Activated CD4-positive, alpha-beta T cell treated with anti-CD3 and anti-CD28 coated beads, Interleukin-2, amount 10 ng/mL, durations not matched to agents 24 days and 14 days (primary cell): ENCODE data around the gene RBM33. TPM values are rescaled to one million over a fixed set of nuclear protein-coding genes. Genes with fewer than 3 reads are reported as not detected.

ENCODE experiments used
- DNase-seq: peaks from one replicate; pipeline ENCODE4 v3.0.0; 2022
- H3K27ac Mint-ChIP-seq: one replicate; pipeline ENCODE4 v1.8.0; 2022; ENCODE audit warnings: mild to moderate bottlenecking, mixed read lengths
- H3K27me3 Mint-ChIP-seq: one replicate; pipeline ENCODE4 v1.8.0; 2022; ENCODE audit warnings: mixed read lengths
- H3K36me3 Mint-ChIP-seq: one replicate; pipeline ENCODE4 v1.8.0; 2022; ENCODE audit warnings: low read depth, mild to moderate bottlenecking, mixed read lengths
- H3K4me1 Mint-ChIP-seq: one replicate; pipeline ENCODE4 v1.8.0; 2021; ENCODE audit warnings: mixed read lengths
- H3K4me3 Mint-ChIP-seq: one replicate; pipeline ENCODE4 v1.8.0; 2022; ENCODE audit warnings: mild to moderate bottlenecking, moderate library complexity, mixed read lengths
- H3K9me3 Mint-ChIP-seq: one replicate; pipeline ENCODE4 v1.8.0; 2021; ENCODE audit warnings: mixed read lengths
- intact Hi-C: fragments of 100-400 bp; cut with micrococcal nuclease; formaldehyde crosslinking; loops from one replicate; pipeline ENCODE4 v1.15.1; 2023
- total RNA-seq: library from RNA; stranded (reverse); gene quantifications from 2 replicates; pipeline ENCODE4 v1.2.3, GENCODE V29; 2022

Gene RBM33, protein sequence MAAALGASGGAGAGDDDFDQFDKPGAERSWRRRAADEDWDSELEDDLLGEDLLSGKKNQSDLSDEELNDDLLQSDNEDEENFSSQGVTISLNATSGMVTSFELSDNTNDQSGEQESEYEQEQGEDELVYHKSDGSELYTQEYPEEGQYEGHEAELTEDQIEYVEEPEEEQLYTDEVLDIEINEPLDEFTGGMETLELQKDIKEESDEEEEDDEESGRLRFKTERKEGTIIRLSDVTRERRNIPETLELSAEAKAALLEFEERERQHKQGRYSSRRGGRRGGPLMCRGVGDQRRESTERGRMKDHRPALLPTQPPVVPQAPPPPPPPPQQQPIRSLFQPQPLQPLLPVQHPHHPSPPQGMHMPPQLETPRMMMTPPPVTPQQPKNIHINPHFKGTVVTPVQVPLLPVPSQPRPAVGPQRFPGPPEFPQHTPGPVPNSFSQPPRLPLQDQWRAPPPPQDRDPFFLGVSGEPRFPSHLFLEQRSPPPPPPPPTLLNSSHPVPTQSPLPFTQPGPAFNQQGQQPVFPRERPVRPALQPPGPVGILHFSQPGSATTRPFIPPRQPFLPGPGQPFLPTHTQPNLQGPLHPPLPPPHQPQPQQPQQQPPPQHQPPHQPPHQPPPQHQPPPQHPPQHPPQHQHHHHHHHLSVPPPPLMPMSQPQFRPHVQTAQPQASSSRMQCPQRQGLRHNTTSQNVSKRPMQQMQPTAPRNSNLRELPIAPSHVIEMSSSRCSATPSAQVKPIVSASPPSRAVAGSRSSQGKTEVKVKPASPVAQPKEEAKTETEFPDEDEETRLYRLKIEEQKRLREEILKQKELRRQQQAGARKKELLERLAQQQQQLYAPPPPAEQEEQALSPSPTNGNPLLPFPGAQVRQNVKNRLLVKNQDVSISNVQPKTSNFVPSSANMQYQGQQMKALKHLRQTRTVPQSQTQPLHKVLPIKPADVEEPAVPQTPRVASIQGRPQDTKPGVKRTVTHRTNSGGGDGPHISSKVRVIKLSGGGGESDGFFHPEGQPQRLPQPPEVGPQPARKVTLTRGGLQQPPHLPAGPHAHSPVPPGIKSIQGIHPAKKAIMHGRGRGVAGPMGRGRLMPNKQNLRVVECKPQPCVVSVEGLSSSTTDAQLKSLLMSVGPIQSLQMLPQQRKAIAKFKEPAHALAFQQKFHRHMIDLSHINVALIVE
- total RNA-seq = 77.2 and 79.5 TPM in 2 replicates

DNA sequence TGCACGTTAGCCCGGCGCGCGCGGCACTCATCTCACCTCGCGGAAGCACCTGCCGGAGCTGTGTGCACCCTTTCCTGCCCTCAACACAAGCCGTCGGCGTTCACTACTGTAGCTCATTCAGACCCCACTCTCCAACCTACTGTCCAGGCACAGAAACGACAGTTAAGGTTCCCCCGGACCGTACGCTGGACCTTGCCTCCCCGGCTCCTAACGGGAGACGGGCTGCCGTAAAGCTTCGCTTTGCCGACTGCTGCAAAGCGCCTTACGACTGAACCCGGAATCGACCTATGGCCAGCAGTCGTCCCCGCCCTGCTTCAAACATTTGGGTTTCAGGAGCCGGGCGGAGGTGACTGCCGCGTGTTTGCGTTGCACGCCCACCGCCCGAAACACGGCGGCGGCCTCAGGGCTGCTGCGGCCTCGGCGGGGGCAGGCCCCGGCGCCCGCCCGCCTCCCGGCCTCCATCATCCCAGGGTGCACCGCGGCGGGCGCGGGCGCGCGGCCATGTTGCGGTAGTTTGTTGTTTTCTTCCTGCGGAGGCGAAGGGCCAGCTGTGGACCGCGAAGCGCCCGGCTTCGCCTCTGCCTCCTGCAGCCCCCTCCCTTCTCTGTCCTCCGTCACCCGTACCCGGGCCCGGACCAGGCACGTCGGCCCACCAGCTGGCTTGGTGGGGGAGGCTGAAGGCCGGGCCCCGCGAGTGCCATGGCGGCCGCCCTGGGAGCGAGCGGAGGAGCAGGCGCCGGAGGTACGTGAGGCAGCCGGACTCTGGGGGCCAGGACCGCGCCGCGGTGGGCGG lies at the start of gene RBM33:
Gene RBM33 (plus strand): TSS at position 484 of the 793 bp plus-strand sequence. CDS start 216 bp downstream, at position 700.
- Mint-ChIP-seq H3K36me3 (peaks cover 69% of the 10 kb centered on the region), H3K9me3 (peaks cover 13% of the 10 kb centered on the region), H3K4me3 (peak within 1 kb of the TSS; percentile 92), H3K4me1 (peaks cover 34% of the 10 kb centered on the region), H3K27ac (peak within 1 kb of the TSS; percentile 97), H3K27me3 (no peaks in the 10 kb centered on the region)
- DNase-seq = peak; percentile 95
- intact Hi-C loops = loop anchor here (1.0 to 10.0 kb wide), 7 partner anchors 47 to 1490 kb away; partner anchors contain the start of genes INSIG1, PAXIP1 and UBE3C

DNA sequence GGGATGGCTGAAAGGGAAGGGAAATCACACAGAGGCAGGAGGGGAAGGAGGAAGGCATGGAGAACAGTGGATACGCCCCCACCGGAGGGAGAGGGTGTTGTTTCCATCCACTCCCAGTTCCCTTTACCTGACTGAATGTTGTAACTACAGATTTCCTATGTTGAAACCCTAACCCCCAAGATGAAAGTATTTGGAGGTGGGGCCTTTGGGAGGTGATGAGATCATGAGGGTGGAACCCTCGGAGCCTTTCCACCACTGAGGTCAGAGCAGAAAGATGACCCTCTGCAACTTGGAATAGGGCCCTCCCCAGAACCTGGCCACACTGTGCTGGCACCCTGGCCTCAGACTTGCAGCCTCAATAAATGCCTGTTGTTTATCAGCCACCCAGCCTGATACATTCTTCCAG lies 49.5 kb upstream of the RBM33 start:
- peaks cover 15% of the 10 kb centered on the region for H3K4me1 Mint-ChIP-seq
- no peak for DNase-seq
- H3K36me3 Mint-ChIP-seq = no peaks in the 10 kb centered on the region
- no peaks in the 10 kb centered on the region for H3K9me3 Mint-ChIP-seq
- intact Hi-C loops = loop anchor here (5.0 kb wide), 1 partner anchor 47 kb away; the partner anchor contains the start of gene RBM33
- no peak overlapping the region for H3K4me3 Mint-ChIP-seq
- H3K27me3 Mint-ChIP-seq = peaks cover 25% of the 10 kb centered on the region
- H3K27ac Mint-ChIP-seq = no peak overlapping the region

DNA sequence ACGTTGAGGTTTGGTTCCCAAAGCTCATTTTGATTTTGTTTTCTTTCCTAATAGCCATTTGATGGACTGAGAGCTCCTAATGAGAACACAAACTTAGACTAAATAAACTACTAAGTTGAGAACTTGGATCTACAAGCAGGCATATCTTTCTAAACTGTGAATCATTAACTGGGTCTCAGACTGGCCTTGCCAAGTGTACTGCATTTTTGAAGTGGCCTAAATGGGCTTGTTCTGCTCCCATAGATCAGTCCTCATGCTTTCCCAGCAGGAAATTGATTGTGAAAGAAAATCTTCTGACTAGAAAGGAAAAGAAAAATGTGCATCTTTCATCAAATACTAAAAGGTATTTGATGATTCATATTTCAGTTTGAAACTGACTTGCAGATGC lies 46.7 kb upstream of the RBM33 start:
- Mint-ChIP-seq H3K27me3 (peaks cover 34% of the 10 kb centered on the region), H3K9me3 (no peaks in the 10 kb centered on the region), H3K4me1 (peaks cover 12% of the 10 kb centered on the region), H3K4me3 (no peak overlapping the region), H3K36me3 (no peaks in the 10 kb centered on the region), H3K27ac (no peak overlapping the region)
- intact Hi-C loops = loop anchor here (1.0 to 5.0 kb wide), 4 partner anchors 45 to 171 kb away; partner anchors contain the start of gene RBM33
- DNase-seq = no peak

DNA sequence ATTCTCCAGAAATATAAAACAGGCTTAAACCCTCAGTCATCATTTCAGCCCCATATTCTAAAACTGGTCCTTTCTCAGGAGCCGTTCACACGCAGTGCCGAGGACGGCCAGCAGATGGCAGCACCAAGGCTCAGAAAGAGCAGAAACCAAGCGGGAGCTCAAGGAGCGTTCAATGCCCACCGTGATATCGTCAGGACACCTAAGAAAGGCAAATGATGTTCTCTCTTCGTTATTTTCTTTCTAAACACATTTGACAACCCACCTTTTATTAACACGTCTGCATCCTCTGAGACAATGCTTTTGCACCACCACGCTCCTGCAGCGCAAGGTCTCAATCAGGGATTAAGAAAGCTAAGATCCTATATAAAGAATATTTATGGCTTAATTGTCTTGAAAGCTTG lies 45.7 kb upstream of the RBM33 start:
- no peak overlapping the region for H3K27ac Mint-ChIP-seq
- H3K4me1 Mint-ChIP-seq = peaks cover 12% of the 10 kb centered on the region
- no peaks in the 10 kb centered on the region for H3K36me3 Mint-ChIP-seq
- no peak overlapping the region for H3K4me3 Mint-ChIP-seq
- H3K27me3 Mint-ChIP-seq = peaks cover 38% of the 10 kb centered on the region
- peak; percentile 96 for DNase-seq
- intact Hi-C loops = loop anchor here (1.0 to 5.0 kb wide), 4 partner anchors 43 to 169 kb away; partner anchors contain the start of gene RBM33
- H3K9me3 Mint-ChIP-seq = no peaks in the 10 kb centered on the region

DNA sequence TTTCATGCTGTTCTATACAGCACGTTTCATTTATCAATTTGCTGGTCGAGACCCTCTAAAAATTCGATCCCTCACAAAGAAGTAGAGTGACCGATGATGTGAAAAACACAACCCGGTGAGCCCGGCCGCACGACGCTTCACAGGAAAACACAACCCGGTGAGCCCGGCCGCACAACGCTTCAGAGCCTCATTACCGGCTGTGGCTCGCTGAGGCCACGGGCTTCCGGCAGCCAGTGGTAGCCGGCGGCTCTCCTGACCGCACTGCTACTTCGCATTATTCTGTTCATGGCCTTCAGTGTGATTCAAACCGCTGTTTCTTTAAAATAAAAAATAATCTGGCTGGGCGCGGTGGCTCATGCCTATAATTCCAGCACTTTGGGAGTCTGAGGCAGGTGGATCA lies 42.3 kb upstream of the RBM33 start:
- H3K36me3 Mint-ChIP-seq = no peaks in the 10 kb centered on the region
- H3K27me3 Mint-ChIP-seq = peaks cover 30% of the 10 kb centered on the region
- no peak overlapping the region for H3K4me3 Mint-ChIP-seq
- H3K4me1 Mint-ChIP-seq = peaks cover 12% of the 10 kb centered on the region
- H3K9me3 Mint-ChIP-seq = no peaks in the 10 kb centered on the region
- H3K27ac Mint-ChIP-seq = no peak overlapping the region
- DNase-seq = no peak
- intact Hi-C loops = no loop called here

DNA sequence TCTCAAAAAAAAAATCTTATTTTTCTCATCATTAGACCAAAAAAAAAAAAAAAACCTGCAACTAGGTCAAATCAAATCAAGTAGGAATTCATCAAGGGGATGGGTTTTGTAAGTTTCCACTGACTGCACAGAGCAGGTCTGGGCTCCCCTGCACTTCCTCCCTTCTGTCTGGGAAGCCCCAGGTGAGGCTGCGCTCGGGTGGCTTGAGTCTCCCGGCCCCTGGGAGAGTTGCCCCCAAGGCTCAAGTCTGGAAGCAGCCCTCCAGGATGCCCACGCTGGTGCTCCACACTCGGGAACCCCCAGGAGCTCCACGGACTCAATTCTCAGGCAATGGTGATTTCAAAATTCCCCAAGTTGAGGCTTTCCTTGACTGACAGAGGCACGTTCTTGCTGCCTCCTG lies 41.7 kb upstream of the RBM33 start:
- Mint-ChIP-seq H3K4me3 (no peak overlapping the region), H3K9me3 (no peaks in the 10 kb centered on the region), H3K36me3 (no peaks in the 10 kb centered on the region), H3K27ac (no peak overlapping the region), H3K4me1 (peaks cover 11% of the 10 kb centered on the region), H3K27me3 (peaks cover 30% of the 10 kb centered on the region)
- no peak for DNase-seq
- intact Hi-C loops = no loop called here

DNA sequence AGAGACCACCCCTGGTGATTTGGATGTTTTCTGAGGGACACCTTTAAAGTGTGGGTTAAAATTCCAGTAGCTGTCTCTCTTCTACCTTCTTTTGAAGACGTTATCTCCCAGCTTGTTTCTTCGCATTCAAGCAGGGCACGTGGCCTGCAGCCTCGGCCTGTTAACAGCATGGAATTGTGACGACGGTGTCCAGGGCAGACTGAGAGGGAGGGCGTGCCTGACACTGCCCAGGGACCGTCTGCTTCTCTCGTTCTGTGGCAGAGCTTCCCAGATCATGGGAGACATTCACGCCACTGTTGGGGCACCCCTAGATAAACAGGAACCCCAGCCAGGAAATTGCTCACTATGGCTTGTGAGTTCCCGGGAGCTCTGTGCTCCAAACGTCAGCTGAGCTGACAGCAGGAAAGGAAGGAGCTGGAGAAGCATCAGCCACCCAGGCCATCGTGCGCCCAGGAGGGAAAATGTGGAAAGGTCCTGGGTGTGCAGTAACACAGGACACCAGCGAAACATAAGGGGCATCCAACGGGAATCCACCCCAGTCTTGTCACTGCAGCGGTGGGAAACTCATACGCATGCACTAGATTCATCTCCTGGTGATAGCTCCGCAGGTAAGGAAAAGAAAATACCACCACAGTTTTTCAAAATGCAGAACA lies 41.1 kb upstream of the RBM33 start:
- Mint-ChIP-seq H3K9me3 (no peaks in the 10 kb centered on the region), H3K36me3 (no peaks in the 10 kb centered on the region), H3K4me1 (peaks cover 6% of the 10 kb centered on the region), H3K4me3 (no peak overlapping the region), H3K27me3 (peaks cover 30% of the 10 kb centered on the region), H3K27ac (no peak overlapping the region)
- intact Hi-C loops = no loop called here
- no peak for DNase-seq

DNA sequence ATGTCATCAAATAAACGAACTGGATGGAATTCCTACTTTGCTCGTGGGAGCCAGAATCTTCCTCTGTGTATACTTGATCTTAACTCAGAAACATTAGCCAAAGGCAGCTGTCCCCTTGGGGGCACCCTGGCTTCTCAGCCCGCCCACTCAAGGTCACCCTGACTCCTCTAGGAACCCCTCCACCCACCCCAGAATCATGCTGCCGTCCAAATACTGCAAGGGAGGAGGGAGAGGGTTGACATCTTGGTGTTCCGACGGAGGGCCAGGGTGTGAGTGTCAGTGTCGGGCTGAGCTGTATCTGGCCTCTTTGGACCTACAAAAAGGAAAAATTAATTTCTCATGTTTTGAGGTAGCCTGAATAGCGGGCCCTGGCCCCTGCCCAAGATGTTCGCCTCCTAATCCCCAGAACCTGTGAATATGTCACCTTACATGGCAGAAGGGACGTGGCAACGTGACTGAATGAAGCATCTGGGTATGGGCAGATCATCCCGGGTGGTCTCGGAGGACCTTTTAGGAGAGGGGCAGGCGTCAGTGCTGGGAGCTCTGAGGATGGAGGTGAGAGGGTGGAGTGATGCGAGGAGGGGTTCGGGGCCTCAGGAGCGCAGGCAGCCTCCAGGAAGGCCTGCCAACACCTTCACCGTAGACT lies 40.5 kb upstream of the RBM33 start:
- DNase-seq = no peak
- no peaks in the 10 kb centered on the region for H3K9me3 Mint-ChIP-seq
- H3K4me3 Mint-ChIP-seq = no peak overlapping the region
- H3K36me3 Mint-ChIP-seq = no peaks in the 10 kb centered on the region
- intact Hi-C loops = no loop called here
- H3K27ac Mint-ChIP-seq = no peak overlapping the region
- peaks cover 23% of the 10 kb centered on the region for H3K27me3 Mint-ChIP-seq
- H3K4me1 Mint-ChIP-seq = no peaks in the 10 kb centered on the region

DNA sequence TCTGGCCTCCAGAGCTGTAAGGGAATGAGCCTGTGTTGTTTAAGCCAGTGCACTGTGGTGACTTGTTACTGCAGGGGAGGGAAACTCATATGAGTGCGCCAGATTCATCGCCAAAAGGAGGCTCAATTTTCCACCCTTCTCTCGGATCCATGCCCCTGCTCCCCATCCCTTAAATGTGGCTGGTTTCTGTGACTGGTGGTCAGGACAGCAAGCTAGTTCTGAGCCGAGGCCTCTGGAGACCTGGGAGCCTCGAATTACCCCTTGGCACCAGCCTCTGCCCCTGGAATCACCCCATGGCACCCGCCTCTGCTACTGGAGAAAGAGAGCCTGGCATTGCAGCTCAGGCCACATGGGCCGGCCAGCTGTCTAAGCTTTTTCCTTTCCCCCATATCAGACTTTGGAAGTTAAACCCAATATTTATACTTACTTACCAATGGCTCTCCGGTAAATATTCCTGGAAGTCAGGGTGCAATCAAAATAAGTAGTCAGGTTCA lies 39.9 kb upstream of the RBM33 start:
- Mint-ChIP-seq H3K36me3 (no peaks in the 10 kb centered on the region), H3K27ac (no peak overlapping the region), H3K4me1 (no peaks in the 10 kb centered on the region), H3K9me3 (no peaks in the 10 kb centered on the region), H3K4me3 (no peak overlapping the region), H3K27me3 (peaks cover 19% of the 10 kb centered on the region)
- intact Hi-C loops = no loop called here
- no peak for DNase-seq

DNA sequence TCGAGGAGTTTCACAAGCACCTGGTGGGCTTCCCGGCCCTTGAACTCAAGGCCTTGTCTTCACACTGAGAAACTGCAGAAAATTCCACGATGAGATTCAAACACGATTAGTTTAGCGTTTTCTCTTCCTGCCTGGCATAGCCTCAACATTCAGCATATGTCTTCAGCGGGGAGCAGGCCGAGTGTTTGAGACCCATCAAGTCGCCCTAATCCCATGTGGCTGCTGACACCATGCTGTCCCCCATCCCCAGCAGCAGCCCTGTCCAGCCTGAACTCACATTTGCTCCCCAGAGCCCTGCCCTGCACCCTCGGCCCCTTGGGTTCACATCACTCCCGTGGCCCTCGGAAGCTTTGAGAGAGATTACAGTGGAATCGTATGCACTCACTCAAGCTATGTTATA lies 35.3 kb upstream of the RBM33 start:
- no peak for DNase-seq
- intact Hi-C loops = no loop called here
- Mint-ChIP-seq H3K27me3 (peaks cover 6% of the 10 kb centered on the region), H3K36me3 (no peaks in the 10 kb centered on the region), H3K4me1 (no peaks in the 10 kb centered on the region), H3K27ac (no peak overlapping the region), H3K4me3 (no peak overlapping the region), H3K9me3 (no peaks in the 10 kb centered on the region)

DNA sequence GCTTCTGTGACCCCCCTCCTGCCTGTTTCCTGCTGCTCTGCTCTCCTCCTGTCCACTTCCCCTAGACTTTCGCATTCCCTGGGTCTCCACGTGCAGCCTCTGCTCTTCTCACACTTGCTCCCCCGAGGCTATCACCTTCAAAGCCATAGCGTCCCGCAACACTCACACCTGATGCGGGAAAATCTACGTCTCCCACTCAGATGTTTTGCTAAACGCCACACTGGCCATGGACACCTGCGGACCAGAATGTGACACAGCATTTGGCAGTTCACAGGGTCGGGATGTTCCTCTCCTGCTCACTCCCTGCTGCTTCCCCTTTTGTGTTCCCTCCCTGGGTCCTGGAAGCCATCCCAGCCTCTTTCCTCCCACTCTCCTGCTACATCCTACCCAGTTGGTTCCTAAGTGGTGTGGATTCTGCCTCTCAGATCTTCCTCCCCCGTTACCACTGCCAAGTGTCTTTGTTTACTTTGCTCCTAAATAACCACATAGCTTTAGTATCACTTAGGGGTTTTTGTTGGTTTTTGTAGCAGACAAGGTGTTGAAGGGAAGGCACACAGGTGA lies 33.7 kb upstream of the RBM33 start:
- no peaks in the 10 kb centered on the region for H3K4me1 Mint-ChIP-seq
- DNase-seq = no peak
- peaks cover 6% of the 10 kb centered on the region for H3K27me3 Mint-ChIP-seq
- H3K36me3 Mint-ChIP-seq = peaks cover 4% of the 10 kb centered on the region
- intact Hi-C loops = no loop called here
- peaks cover 7% of the 10 kb centered on the region for H3K9me3 Mint-ChIP-seq
- no peak overlapping the region for H3K27ac Mint-ChIP-seq
- H3K4me3 Mint-ChIP-seq = no peak overlapping the region
